ENCODE measurements around the gene ST6GALNAC3.

- TF ChIP-seq CTCF (IDR thresholded peaks at IDR 0.05) (no peak), EZH2phosphoT487 (IDR thresholded peaks at IDR 0.05) (no peak), EZH2 (IDR thresholded peaks at IDR 0.05) (no peak)
Observed at GRCh38 chr1:76444773-76445172, 370.2 kb downstream of the ST6GALNAC3 start.
